ENCODE data around the gene GPR157.
"Not testable (repeated sequence)": the region's sequence is repeated elsewhere in the genome, so short reads cannot be mapped to it uniquely, and the experiment has no call there.

The GPR157 gene

GRCh38 chr1:9145714-9146113 is 16.8 kb upstream of the GPR157 start:
- Histone ChIP-seq H3K36me3 (ENCODE audit: insufficient read depth) (no peaks in the 10 kb centered on the region), H4K20me1 (ENCODE audit: insufficient read depth) (no peaks in the 10 kb centered on the region), H3K27ac (no peak overlapping the region), H2AFZ (ENCODE audit: low read depth) (no peak overlapping the region), H3K4me3 (IDR thresholded peaks at IDR 0.05; ENCODE audit: insufficient read depth, low read depth, low read length) (no peak overlapping the region), H3K4me1 (ENCODE audit: low read depth, poor library complexity, severe bottlenecking) (no peaks in the 10 kb centered on the region), H3K79me2 (ENCODE audit: insufficient read depth, low read depth) (no peaks in the 10 kb centered on the region), H3K27me3 (ENCODE audit: insufficient read depth, low read depth) (no peaks in the 10 kb centered on the region), H3K9ac (no peak overlapping the region), H3K4me2 (no peak overlapping the region)
- TF ChIP-seq, protein P1, sequence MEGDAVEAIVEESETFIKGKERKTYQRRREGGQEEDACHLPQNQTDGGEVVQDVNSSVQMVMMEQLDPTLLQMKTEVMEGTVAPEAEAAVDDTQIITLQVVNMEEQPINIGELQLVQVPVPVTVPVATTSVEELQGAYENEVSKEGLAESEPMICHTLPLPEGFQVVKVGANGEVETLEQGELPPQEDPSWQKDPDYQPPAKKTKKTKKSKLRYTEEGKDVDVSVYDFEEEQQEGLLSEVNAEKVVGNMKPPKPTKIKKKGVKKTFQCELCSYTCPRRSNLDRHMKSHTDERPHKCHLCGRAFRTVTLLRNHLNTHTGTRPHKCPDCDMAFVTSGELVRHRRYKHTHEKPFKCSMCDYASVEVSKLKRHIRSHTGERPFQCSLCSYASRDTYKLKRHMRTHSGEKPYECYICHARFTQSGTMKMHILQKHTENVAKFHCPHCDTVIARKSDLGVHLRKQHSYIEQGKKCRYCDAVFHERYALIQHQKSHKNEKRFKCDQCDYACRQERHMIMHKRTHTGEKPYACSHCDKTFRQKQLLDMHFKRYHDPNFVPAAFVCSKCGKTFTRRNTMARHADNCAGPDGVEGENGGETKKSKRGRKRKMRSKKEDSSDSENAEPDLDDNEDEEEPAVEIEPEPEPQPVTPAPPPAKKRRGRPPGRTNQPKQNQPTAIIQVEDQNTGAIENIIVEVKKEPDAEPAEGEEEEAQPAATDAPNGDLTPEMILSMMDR (conservative IDR thresholded peaks at IDR 0.05; ENCODE audit: low read depth, low read length) = no peak

DNA sequence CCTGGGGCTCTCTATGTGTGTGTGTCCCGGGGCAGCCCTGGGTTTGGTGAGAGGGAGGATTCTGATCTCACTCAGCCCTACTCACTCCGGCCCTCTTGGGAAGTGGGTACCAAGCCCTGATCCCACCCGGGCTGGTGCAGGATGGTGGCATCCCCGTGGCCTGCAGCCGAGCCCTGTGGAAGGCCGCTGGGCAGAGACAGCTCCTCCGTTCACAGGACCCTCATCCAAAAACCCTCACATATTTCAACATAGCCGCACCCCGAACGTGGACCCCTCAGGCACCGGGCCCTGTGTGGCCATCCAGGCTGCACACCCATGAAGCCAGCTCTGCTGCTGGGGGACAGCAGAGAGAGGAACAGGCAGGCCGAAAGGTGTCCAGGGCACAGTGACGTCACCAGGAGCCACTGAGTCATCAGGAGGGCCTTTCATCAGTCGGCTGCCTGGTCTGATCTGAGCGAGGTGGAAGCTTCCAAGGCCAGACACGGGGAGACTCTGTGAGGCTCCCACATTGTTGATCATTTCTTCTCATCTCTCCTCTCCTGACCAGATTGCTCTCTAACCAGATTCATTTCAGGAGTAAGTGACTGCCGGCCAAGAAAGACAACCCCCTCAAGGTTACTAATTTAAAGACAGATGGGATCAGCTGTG is 16.2 kb upstream of the GPR157 start:
- H3K4me3 ChIP-seq (IDR thresholded peaks at IDR 0.05; ENCODE audit: insufficient read depth, low read depth, low read length) = no peak overlapping the region
- no peak overlapping the region for H3K27ac ChIP-seq
- H3K4me1 ChIP-seq (ENCODE audit: low read depth, poor library complexity, severe bottlenecking) = no peaks in the 10 kb centered on the region
- no peaks in the 10 kb centered on the region for H3K27me3 ChIP-seq (ENCODE audit: insufficient read depth, low read depth)
- no peak overlapping the region for H3K4me2 ChIP-seq
- H3K36me3 ChIP-seq (ENCODE audit: insufficient read depth) = no peaks in the 10 kb centered on the region
- H4K20me1 ChIP-seq (ENCODE audit: insufficient read depth) = no peaks in the 10 kb centered on the region
- no peak overlapping the region for H3K9ac ChIP-seq
- TF ChIP-seq, protein P1 (conservative IDR thresholded peaks at IDR 0.05; ENCODE audit: low read depth, low read length) = no peak
- no peak overlapping the region for H2AFZ ChIP-seq (ENCODE audit: low read depth)
- H3K79me2 ChIP-seq (ENCODE audit: insufficient read depth, low read depth) = no peaks in the 10 kb centered on the region

- H3K27ac ChIP-seq; H4K20me1 ChIP-seq (ENCODE audit: insufficient read depth); H3K4me3 ChIP-seq (IDR thresholded peaks at IDR 0.05; ENCODE audit: insufficient read depth, low read depth, low read length); H3K79me2 ChIP-seq (ENCODE audit: insufficient read depth, low read depth); H3K9ac ChIP-seq; H3K4me1 ChIP-seq (ENCODE audit: low read depth, poor library complexity, severe bottlenecking); H3K36me3 ChIP-seq (ENCODE audit: insufficient read depth); H3K4me2 ChIP-seq; H3K27me3 ChIP-seq (ENCODE audit: insufficient read depth, low read depth); H2AFZ ChIP-seq (ENCODE audit: low read depth): not testable (repeated sequence)
Observed at GRCh38 chr1:9144494-9144893, 15.6 kb upstream of the GPR157 start.

DNA sequence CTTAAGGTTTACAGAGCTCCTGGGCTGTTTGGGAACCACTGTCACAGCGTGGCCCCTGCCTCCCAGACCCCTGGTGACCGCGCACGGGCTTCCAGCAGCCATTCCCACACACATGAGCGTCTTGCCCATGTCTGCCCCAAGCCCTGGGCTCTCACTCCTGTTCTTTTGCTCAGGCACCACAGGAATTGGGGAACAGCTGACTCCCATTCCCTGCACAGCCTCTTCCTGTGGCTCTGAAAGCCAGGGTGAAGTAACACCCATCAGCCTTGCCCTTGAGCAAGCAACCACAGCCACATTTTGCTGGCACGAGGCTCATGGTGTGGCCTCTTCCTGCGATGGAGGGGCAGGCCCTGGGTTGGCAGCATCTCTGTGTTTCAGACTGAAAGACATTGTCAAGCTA is 14.3 kb upstream of the GPR157 start:
- TF ChIP-seq, protein P1 (conservative IDR thresholded peaks at IDR 0.05; ENCODE audit: low read depth, low read length) = no peak
- Histone ChIP-seq H3K36me3 (ENCODE audit: insufficient read depth) (no peaks in the 10 kb centered on the region), H3K27ac (no peak overlapping the region), H3K4me1 (ENCODE audit: low read depth, poor library complexity, severe bottlenecking) (no peaks in the 10 kb centered on the region), H3K9ac (no peak overlapping the region), H3K4me3 (IDR thresholded peaks at IDR 0.05; ENCODE audit: insufficient read depth, low read depth, low read length) (no peak overlapping the region), H2AFZ (ENCODE audit: low read depth) (no peak overlapping the region), H4K20me1 (ENCODE audit: insufficient read depth) (no peaks in the 10 kb centered on the region), H3K4me2 (no peak overlapping the region), H3K27me3 (ENCODE audit: insufficient read depth, low read depth) (no peaks in the 10 kb centered on the region), H3K79me2 (ENCODE audit: insufficient read depth, low read depth) (no peaks in the 10 kb centered on the region)

- Histone ChIP-seq H3K4me1 (ENCODE audit: low read depth, poor library complexity, severe bottlenecking) (peaks cover 7% of the 10 kb centered on the region), H3K9ac (no peak overlapping the region), H4K20me1 (ENCODE audit: insufficient read depth) (no peaks in the 10 kb centered on the region), H3K4me3 (IDR thresholded peaks at IDR 0.05; ENCODE audit: insufficient read depth, low read depth, low read length) (no peak overlapping the region), H3K27me3 (ENCODE audit: insufficient read depth, low read depth) (no peaks in the 10 kb centered on the region), H2AFZ (ENCODE audit: low read depth) (no peak overlapping the region), H3K36me3 (ENCODE audit: insufficient read depth) (no peaks in the 10 kb centered on the region), H3K79me2 (ENCODE audit: insufficient read depth, low read depth) (no peaks in the 10 kb centered on the region), H3K4me2 (no peak overlapping the region), H3K27ac (no peak overlapping the region)
- TF ChIP-seq, protein P1 (conservative IDR thresholded peaks at IDR 0.05; ENCODE audit: low read depth, low read length) = no peak
Observed at GRCh38 chr1:9139930-9140329, 11.0 kb upstream of the GPR157 start.
